GM18867 (cell line): ENCODE measurements around the gene CENPX.
A peak's percentile ranks its signal among the peaks of the same experiment; 100 is the strongest.
"Not testable (repeated sequence)": the region's sequence is repeated elsewhere in the genome, so short reads cannot be mapped to it uniquely, and the experiment has no call there.

Experiments
- ATAC-seq: cut with Tn5 transposase; IDR thresholded peaks from one replicate; pipeline ENCODE4 v1.9.1; 2021; ENCODE audit warnings: mild to moderate bottlenecking, moderate library complexity; ENCODE audit not compliant: unreplicated experiment

The CENPX gene

GRCh38 chr17:82041144-82041814 lies 18.6 kb upstream of the CENPX start:
- ATAC-seq: no peak

- ATAC-seq: no peak
Measured at GRCh38 chr17:82039695-82040299, 17.1 kb upstream of the CENPX start.

GRCh38 chr17:82038796-82039409 lies 16.2 kb upstream of the CENPX start:
- not testable (repeated sequence) for ATAC-seq

DNA sequence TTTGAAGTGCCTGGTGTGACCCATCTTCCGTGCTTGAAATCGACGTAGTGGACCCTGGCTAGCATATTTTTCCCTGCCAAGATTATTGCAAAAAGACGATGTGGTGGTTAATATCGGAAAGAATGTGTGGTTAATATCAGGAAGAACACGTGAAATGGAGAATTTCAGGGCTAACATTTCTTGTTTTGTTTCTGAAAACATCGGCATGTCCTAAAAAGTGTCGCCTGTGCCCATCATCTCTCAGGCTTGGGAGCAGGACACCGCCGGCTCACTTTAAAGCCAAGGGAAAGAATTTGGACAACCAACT lies 15.2 kb upstream of the CENPX start:
- ATAC-seq: no peak

DNA sequence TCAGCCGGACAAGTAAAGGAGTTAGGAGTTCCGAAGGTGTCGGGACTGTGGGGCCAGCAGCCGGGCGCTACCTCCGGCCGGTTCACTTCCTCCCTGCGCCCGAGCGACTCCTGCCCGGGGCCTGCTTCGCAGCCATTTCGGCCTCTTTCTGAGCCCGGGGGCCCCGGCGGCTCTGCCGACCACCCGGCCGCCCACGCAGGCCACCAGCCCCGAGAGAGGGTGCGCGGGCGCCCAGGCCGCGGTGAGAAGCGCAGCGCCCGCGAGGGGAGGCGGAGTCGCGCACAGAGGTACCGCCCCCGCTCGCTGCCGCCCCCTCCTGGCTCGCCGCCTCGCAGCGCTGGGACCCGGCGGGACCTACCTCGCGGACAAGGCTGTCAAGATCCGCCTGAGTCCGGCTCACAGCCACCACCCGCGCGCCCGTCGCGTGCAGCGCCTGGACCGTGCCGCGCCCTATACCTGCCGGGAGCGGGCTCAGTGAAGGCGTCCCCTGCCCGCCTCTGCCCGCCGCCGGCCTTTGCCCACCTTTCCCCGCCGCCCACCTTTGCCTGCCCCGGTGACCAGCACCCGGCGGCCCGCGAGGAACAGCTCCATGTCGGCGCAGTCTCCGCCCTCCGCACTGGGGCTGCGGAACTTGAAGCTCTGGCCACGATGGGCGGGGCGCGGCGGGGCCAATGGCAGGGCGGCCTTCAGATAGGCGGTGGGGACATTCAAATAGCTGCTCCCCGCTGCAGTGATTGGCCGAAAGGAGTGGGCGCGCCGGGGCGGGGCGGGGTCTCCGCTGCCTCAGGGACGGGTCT lies 14.6 kb upstream of the CENPX start, which contains the start of gene DCXR:
DCXR (minus strand) TSS at position 606 of the 797 bp plus-strand sequence; CDS start at position 591, 15 bp downstream.
- ATAC-seq: peak; percentile 81

GRCh38 chr17:82036634-82037091 lies 14.0 kb upstream of the CENPX start:
- peak; percentile 8 for ATAC-seq

- ATAC-seq: no peak
Measured at GRCh38 chr17:82035956-82036633, 13.4 kb upstream of the CENPX start.

DNA sequence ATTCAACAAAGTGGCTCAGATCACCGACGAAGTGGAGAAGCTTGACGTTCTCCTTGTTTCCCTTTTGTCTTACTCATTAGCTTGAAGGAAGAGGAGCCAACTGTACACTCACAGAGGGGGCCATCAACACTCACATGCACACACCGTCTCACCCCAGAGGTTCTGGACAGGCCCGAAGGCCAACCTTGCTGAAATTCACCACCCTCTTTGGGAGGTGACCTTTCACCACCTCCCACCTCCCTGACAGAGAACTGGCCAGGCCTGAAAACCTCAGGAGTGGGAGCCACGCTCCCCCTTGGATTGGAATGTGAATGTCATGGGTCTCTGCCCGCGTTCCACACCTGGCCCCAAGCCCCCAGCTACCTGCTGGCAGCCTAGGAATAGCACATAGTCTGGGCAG lies 12.8 kb upstream of the CENPX start:
- no peak for ATAC-seq

- no peak for ATAC-seq
Measured at GRCh38 chr17:82034371-82035011, 11.8 kb upstream of the CENPX start.

GRCh38 chr17:82033359-82034085 lies 10.8 kb upstream of the CENPX start:
- no peak for ATAC-seq

GRCh38 chr17:82031885-82032627 lies 9.4 kb upstream of the CENPX start:
- no peak for ATAC-seq

DNA sequence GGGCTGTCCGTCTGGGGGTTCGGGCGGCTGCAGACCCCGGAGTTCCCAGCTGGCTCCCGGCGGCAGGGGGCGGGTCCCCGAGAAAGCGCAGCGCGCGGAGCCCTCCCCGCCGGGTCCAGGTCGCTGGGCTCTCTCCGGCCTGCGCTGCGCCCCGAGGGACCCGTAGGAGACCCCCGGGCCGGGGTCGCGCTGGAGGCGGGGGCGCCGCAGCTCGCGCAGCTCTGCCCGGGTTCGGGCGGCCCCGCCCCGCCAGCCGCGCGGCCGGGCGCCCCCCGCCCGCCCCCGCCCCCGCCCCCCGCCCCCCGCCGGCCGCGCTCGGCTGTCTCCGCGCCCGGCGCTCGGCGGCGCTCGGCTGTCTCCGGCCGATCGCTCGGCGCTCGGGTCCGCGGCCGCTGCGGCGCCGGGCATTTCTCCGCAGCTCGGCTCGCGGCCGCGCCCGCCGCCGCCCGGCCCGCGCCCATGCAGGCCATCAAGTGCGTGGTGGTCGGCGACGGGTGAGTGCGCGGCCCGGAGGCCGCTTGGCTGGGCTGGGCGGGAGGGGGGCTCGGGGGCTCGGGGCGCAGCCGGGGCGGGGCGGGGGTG lies 8.7 kb upstream of the CENPX start, which contains the start of gene RAC3:
RAC3 (plus strand) TSS at position 376 of the 582 bp plus-strand sequence; CDS start at position 460, 84 bp downstream.
- no peak for ATAC-seq

DNA sequence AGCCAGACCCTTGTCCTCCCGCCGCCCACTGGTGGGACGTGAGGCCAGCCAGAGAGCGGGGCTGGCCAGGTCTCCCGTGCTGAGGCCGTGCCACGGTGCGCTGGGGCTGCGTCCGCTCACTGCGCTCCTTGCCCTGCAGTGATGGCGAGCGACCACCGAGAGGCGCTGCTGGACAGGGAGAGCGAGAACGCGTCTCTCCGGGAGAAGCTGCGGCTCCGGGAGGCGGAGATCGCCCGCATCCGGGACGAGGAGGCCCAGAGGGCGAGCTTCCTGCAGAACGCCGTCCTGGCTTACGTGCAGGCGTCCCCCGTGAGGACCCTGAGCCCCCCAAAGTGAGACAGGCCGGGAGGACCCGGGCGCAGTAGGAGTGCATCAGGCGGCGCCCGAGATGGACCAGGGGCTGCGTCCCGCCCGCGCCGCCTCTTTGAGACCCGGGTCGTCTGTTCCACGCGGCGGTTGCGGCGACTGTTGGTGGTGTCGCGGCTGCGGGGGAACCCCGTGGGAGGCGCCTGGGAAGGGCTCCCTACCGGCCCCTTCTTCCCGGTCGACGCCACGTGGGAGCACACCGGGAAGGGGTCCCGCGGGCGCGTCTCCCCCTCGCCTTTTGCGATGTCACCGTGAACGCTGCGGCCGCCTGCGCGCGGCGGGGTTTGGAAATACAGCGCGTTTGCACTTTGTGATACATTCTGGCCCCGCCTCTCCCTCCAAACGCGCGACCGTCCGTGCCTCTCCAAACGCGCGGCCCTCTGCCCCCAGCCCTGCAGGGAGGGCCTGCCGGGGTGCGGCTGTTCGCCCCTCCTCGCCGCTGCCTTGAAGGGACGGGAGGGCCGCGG lies 8.0 kb upstream of the CENPX start:
- no peak for ATAC-seq

DNA sequence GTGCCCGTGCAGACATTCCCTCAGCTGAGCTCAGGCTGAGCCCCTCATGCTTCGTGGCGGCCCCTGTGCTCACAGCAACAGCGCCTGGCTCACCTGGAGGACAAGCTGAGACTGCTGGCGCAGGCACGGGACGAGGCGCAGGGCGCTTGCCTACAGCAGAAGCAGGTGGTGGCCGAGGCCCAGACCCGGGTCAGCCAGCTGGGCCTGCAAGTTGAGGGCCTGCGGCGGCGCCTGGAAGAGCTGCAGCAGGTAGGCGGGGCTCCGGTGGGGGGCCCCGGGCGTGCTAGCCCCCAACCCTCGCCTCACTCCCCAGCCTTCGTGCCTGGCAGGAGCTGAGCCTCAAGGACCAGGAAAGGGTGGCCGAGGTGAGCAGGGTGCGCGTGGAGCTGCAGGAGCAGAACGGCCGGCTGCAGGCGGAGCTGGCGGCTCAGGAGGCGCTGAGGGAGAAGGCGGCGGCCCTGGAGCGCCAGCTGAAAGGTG lies 7.4 kb upstream of the CENPX start:
- no peak for ATAC-seq

DNA sequence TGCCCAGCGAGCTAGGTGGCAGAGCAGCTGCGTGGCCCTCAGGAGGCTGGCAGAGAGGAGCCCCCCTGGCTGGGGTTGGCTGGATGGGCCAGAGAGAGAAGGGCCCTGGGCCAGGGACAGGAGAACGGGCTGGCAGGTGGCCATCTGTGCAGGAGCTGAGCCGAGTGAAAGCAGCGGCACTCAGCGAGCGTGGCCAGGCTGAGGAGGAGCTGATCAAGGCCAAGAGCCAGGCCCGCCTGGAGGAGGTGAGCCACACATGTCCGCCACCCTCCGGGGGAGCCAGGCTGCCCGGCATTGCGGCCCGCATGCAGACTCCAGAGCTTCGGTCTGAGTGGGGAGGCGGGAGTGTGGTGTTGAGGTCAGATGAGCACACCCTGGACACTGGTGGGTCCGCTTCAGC lies 6.7 kb upstream of the CENPX start:
- no peak for ATAC-seq

GRCh38 chr17:82028966-82029365 lies 6.3 kb upstream of the CENPX start:
- no peak for ATAC-seq

DNA sequence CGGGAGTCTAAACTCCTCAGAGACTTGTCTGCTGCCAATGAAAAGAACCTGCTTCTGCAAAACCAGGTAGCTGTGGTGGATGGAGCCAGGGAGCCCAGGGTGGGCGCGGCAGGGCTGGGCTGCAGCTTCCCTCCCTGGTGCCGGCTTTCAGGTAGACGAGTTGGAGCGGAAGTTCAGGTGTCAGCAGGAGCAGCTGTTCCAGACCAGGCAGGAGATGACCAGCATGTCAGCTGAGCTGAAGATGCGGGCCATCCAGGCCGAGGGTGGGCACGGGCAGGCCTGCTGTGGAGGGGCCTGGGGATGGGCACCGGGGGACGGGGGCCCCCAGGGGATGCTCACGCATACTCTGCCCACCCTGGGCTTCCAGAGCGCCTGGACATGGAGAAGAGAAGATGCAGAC lies 5.6 kb upstream of the CENPX start:
- ATAC-seq: no peak
